Cardiac muscle cell (in vitro differentiated cells and primary cell): Measurements from ENCODE around the gene MRPS15. TPM values are rescaled to one million over a fixed set of nuclear protein-coding genes. Genes with fewer than 3 reads are reported as not detected.

Experiments used
- DNase-seq, 2 donors: peaks; one replicate each; pipeline versions ENCODE4 v3.0.0 to v3.0.0-alpha.2; 2010 to 2017; ENCODE audit warnings: low read depth in 1 of 2, low spot score in 1 of 2
- H3K27ac ChIP-seq: fragments of 200-600 bp; sonication (generic); 2 replicates; pipeline ENCODE4 v1.5.1; 2016
- H3K27me3 ChIP-seq: fragments of 200-600 bp; sonication (generic); 2 replicates; pipeline ENCODE4 v1.6.0; 2016; ENCODE audit warnings: control low read depth
- H3K36me3 ChIP-seq: fragments of 200-600 bp; sonication (generic); 2 replicates; pipeline ENCODE4 v1.5.1; 2016; ENCODE audit warnings: control low read depth
- H3K4me1 ChIP-seq: fragments of 200-600 bp; sonication (generic); 2 replicates; pipeline ENCODE4 v1.8.1; 2017; ENCODE audit warnings: low read depth, mild to moderate bottlenecking, mixed run types
- H3K4me3 ChIP-seq: fragments of 200-600 bp; sonication (generic); 2 replicates; pipeline ENCODE4 v1.5.1; 2016; ENCODE audit warnings: mild to moderate bottlenecking
- H3K9me3 ChIP-seq: fragments of 200-600 bp; sonication (generic); 2 replicates; pipeline ENCODE4 v1.5.1; 2017; ENCODE audit warnings: low read depth, mild to moderate bottlenecking, control low read depth
- polyA plus RNA-seq: library from polyadenylated mRNA; unstranded; fragments of >200 nt; fragmentation: Nextera tagmentation; extraction: Ambion mirVana; gene quantifications from 2 replicates; pipeline ENCODE4 v1.2.1, GENCODE V29; 2016
- total RNA-seq: library from RNA; depleted of rRNA; stranded (reverse); fragments of >200 nt; gene quantifications from 2 replicates; pipeline ENCODE4 v1.2.3, GENCODE V29; 2016
- TF ChIP-seq, protein P1 (sequence below): IDR thresholded peaks from 2 replicates; pipeline ENCODE4 v1.5.1; 2012; ENCODE audit warnings: low read depth, mild to moderate bottlenecking, low read length

The MRPS15 gene
- total and polyA plus RNA-seq, 2 experiments from 2014 or later = 83.5 to 166 TPM

DNA sequence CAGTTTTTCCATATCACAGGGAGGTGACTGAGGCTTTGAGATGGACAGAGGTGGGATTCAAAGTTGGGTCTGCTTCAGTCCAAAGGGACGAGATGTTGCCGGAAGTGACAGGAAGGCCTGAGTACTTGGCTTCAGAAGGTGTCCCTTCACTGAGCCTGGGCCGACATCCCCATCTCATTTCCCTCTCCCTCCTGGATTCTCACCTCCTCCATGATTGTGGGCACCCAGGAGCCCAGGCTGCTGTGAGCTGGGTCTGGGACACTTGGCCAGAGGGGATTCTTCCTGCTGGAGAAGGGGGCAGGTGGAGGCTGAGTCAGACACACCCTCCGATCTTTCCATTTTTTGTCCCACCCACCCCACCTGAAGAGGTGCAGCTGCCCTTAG, 2.8 kb upstream of the MRPS15 start:
- Histone ChIP-seq H3K9me3 (no peaks in the 10 kb centered on the region), H3K4me3 (no peak overlapping the region), H3K36me3 (peaks cover 2% of the 10 kb centered on the region), H3K27me3 (no peaks in the 10 kb centered on the region), H3K4me1 (peaks cover 5% of the 10 kb centered on the region), H3K27ac (no peak overlapping the region)
- TF ChIP-seq, protein P1, sequence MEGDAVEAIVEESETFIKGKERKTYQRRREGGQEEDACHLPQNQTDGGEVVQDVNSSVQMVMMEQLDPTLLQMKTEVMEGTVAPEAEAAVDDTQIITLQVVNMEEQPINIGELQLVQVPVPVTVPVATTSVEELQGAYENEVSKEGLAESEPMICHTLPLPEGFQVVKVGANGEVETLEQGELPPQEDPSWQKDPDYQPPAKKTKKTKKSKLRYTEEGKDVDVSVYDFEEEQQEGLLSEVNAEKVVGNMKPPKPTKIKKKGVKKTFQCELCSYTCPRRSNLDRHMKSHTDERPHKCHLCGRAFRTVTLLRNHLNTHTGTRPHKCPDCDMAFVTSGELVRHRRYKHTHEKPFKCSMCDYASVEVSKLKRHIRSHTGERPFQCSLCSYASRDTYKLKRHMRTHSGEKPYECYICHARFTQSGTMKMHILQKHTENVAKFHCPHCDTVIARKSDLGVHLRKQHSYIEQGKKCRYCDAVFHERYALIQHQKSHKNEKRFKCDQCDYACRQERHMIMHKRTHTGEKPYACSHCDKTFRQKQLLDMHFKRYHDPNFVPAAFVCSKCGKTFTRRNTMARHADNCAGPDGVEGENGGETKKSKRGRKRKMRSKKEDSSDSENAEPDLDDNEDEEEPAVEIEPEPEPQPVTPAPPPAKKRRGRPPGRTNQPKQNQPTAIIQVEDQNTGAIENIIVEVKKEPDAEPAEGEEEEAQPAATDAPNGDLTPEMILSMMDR = no peak
- no peak for DNase-seq

GRCh38 chr1:36466370-36467026, 2.3 kb upstream of the MRPS15 start:
- Histone ChIP-seq H3K4me3 (no peak overlapping the region), H3K4me1 (peaks cover 5% of the 10 kb centered on the region), H3K27me3 (no peaks in the 10 kb centered on the region), H3K9me3 (no peaks in the 10 kb centered on the region), H3K27ac (no peak overlapping the region), H3K36me3 (peaks cover 2% of the 10 kb centered on the region)
- no peak for DNase-seq
- TF ChIP-seq, protein P1 = no peak

DNA sequence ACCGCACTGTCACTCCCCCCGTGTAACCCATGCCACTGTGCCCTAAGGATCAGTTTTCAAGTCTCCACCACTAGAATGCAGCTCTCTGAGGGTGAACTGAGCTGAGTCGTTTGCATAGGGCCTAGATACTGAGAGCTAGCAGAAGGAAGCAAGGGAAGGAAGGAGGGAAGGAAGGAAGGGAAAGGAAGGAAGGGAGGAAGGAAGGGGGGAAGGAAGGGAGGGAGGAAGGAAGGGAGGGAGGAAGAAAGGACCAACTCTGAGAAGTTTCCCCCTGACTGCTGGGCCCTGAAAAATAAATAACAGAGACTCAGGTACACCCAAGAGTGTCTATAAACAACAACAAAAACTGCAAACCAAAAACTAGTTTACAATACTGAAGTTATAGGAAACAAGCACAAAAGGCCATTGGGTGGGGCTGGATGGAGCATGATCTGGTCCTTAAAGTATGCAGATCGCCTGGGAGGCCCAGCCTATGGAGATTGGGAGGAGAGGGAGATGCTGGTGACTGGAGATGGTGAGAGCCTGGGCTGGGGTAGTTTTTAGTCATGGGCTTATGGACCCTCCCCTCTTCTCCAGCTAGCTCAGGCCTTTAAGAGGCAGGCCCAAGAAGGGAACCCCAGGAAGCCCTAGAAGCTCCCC, 1.7 kb upstream of the MRPS15 start:
- Histone ChIP-seq H3K9me3 (no peaks in the 10 kb centered on the region), H3K27ac (no peak overlapping the region), H3K4me3 (no peak overlapping the region), H3K27me3 (no peaks in the 10 kb centered on the region), H3K4me1 (peaks cover 5% of the 10 kb centered on the region), H3K36me3 (peaks cover 2% of the 10 kb centered on the region)
- TF ChIP-seq, protein P1 = no peak
- DNase-seq = no peak

DNA sequence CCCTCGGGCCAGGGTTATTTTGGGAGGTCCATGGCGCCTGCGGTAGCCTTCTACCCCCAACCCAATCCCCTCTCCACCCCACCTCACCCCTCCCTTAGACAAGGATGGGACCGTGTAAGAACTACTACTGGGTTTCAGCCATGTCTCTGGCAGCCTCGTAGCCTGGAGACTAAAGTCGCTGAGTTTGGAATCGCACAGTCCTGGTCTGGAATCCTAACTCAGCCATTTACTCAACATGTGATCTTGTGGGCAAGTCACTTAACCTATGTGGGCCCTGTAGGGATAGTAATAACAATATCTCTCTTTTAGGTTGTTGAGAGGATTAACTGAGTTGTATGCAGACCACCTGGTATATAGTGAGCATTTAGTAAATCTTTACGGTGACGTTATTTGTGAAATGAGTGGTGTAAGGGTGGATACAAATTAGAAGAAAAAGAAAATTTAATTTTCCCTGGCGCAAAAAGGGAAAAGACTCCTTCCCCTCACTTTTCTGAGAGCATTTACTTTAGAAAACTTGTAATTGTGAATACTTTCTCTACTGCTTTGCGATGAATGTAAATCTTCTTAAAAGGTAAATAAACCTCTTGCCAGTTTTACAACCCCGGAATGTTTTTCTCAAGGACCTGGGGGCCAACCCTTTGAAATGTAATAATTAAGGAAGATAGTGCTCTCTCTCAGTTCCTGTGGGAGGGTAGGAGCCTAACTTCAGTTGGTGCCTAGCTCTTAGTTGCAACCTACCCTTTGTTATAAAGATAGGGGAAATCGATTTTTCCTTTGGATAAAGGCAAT, 615 bp upstream of the MRPS15 start:
- DNase-seq = no peak
- Histone ChIP-seq H3K4me1 (peaks cover 5% of the 10 kb centered on the region), H3K4me3 (peak overlapping the region; percentile 77), H3K27ac (peak overlapping the region; percentile 97), H3K36me3 (peaks cover 2% of the 10 kb centered on the region), H3K27me3 (no peaks in the 10 kb centered on the region), H3K9me3 (no peaks in the 10 kb centered on the region)
- TF ChIP-seq, protein P1 = no peak

DNA sequence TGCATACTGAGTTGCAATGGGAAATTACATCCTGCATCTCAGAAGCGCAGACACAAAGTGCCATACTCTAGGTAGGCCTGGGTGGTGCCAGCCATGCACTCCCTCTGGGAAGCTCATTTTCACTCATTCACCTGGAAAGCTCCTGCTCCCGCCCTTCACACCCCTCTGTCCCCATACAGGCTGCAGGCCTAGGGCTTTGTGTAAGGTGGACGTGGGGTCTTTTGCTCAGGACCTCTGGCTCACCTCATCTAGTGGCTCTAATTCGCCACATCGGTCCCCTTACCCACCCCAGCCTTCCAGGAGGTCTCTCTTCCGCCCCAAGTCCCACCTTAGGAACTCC, 751 bp downstream of the MRPS15 start:
- H3K4me3 ChIP-seq = peak overlapping the region; percentile 77
- no peak for DNase-seq
- H3K27ac ChIP-seq = peak overlapping the region; percentile 29
- H3K4me1 ChIP-seq = peaks cover 5% of the 10 kb centered on the region
- TF ChIP-seq, protein P1 = no peak
- no peaks in the 10 kb centered on the region for H3K27me3 ChIP-seq
- H3K9me3 ChIP-seq = no peaks in the 10 kb centered on the region
- peaks cover 6% of the 10 kb centered on the region for H3K36me3 ChIP-seq
